ENCODE measurements around the gene GPR35. TPM values are rescaled to one million over a fixed set of nuclear protein-coding genes. Genes with fewer than 3 reads are reported as not detected.
A peak's percentile ranks its signal among the peaks of the same experiment; 100 is the strongest.

GPR35 gene
- total and polyA plus RNA-seq, 2 of the 13 experiments (the other 11 are each of a cell fraction or from before 2014, with no cell fraction given): 27.1 to 44.2 TPM

GRCh38 chr2:240604939-240605716 is 20.2 kb upstream of the GPR35 start:
- Histone ChIP-seq H3K27ac (ENCODE audit: extremely low read length, insufficient read depth, low read length) (peak overlapping the region; percentile 91), H2AFZ (ENCODE audit: low read length) (no peak overlapping the region), H3K4me1 (ENCODE audit: insufficient read depth, low read length) (peaks cover 77% of the 10 kb centered on the region), H4K20me1 (ENCODE audit: insufficient read depth, low read length) (0 out of 2 replicates have a peak, but pooled peaks cover 7% of the 10 kb centered on the region), H3K9ac (ENCODE audit: insufficient read depth, low read depth, low read length) (peak overlapping the region; percentile 78), H3K4me3 (replicated peaks in 1 of 3; ENCODE audit: insufficient read depth in 1 of 3, low read depth in 2 of 3, low read length in 3 of 3) (peak overlapping the region; percentile 66 to 74 (median 68)), H3K9me3 (ENCODE audit: low read length) (no peaks in the 10 kb centered on the region), H3K36me3 (replicated peaks in 1 of 2; ENCODE audit: control insufficient read depth in 1 of 2, insufficient read depth in 2 of 2, low read length in 2 of 2) (no peaks in the 10 kb centered on the region), H3K4me2 (ENCODE audit: low read depth, low read length) (peak overlapping the region; percentile 91), H3K79me2 (ENCODE audit: insufficient read depth, low read length) (peaks cover 47% of the 10 kb centered on the region), H3K27me3 (ENCODE audit: control insufficient read depth in 1 of 2, insufficient read depth in 2 of 2, low read length in 2 of 2) (no peaks in the 10 kb centered on the region)
- ATAC-seq: peak; percentile 62
- peak; percentile 64 for FAIRE-seq
- ChIA-PET POLR2A (interaction anchor here (0.6 to 9.7 kb wide), 16 partner anchors 8 to 131 kb away, joined by 3 to 147 read pairs (median 4); partner anchors contain the start of genes CAPN10, DUSP28, GPR35 and RNPEPL1), CTCF (ENCODE audit: low intra/inter-chr PET ratio, low total read pairs) (interaction anchor here (0.9 to 1.6 kb wide), 4 partner anchors 18 to 39 kb away, joined by 3 to 7 read pairs (median 4); partner anchors contain the start of genes CAPN10 and GPR35)
- BruUV-seq (replicated peaks): no TSS peak
- peak; percentile 71 for DNase-seq (ENCODE audit: low spot score)
- intact Hi-C loops (cut with micrococcal nuclease; ENCODE audit: unreplicated experiment) (loop anchor here (1.0 to 10.0 kb wide), 2 partner anchors 19 to 230 kb away; partner anchors contain the start of gene CAPN10), in situ Hi-C loops (cut with HindIII; ENCODE audit: extremely low pct_ligation_motif_present, low pct_unique_long_range_greater_than_20kb) (no loop called here)
- 52% methylated on average over 15 of the region's 19 CpGs for WGBS (ENCODE audit: low lambda C conversion rate)
- TF ChIP-seq, protein P1, sequence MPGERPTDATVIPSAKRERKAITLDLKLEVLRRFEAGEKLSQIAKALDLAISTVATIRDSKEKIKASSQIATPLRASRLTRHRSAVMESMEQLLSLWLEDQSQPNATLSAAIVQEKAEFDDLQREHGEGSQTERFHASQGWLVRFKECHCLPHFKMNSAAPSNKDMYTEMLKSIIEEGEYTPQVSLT (CRISPR knock-in tag; IDR thresholded peaks at IDR 0.05; ENCODE audit: borderline replicate concordance, low read depth): no peak; the same call in 1 of the 2 replicates
- TF ChIP-seq NR1H2 (CRISPR knock-in tag; IDR thresholded peaks at IDR 0.05; ENCODE audit: borderline replicate concordance, low read depth) (peak; percentile 74; the same call in 1 of the 2 replicates), MED1 (CRISPR knock-in tag; IDR thresholded peaks at IDR 0.05) (peak; percentile 73), ZNF768 (CRISPR knock-in tag; IDR thresholded peaks at IDR 0.05) (peak; percentile 47; the same call in 1 of the 2 replicates), ZNF275 (CRISPR knock-in tag; IDR thresholded peaks at IDR 0.05; ENCODE audit: borderline replicate concordance) (peak; percentile 40; the same call in 1 of the 2 replicates), SRSF1 (optimal IDR thresholded peaks at IDR 0.05; ENCODE audit: low read depth, low read length) (peak; percentile 66), JUN (CRISPR knock-in tag; IDR thresholded peaks at IDR 0.05) (0 out of 2 replicates have a peak, but pooled peaks have one; percentile 48), POGK (CRISPR knock-in tag; conservative IDR thresholded peaks at IDR 0.05) (peak; percentile 71; the same call in 1 of the 2 replicates), HOXA3 (CRISPR knock-in tag; IDR thresholded peaks at IDR 0.05) (no peak; the same call in none of the 2 replicates)
- TF ChIP-seq, protein P2, sequence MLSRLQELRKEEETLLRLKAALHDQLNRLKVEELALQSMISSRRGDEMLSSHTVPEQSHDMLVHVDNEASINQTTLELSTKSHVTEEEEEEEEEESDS (CRISPR knock-in tag; IDR thresholded peaks at IDR 0.05; ENCODE audit: borderline replicate concordance): no peak
- TF ChIP-seq, protein P3, sequence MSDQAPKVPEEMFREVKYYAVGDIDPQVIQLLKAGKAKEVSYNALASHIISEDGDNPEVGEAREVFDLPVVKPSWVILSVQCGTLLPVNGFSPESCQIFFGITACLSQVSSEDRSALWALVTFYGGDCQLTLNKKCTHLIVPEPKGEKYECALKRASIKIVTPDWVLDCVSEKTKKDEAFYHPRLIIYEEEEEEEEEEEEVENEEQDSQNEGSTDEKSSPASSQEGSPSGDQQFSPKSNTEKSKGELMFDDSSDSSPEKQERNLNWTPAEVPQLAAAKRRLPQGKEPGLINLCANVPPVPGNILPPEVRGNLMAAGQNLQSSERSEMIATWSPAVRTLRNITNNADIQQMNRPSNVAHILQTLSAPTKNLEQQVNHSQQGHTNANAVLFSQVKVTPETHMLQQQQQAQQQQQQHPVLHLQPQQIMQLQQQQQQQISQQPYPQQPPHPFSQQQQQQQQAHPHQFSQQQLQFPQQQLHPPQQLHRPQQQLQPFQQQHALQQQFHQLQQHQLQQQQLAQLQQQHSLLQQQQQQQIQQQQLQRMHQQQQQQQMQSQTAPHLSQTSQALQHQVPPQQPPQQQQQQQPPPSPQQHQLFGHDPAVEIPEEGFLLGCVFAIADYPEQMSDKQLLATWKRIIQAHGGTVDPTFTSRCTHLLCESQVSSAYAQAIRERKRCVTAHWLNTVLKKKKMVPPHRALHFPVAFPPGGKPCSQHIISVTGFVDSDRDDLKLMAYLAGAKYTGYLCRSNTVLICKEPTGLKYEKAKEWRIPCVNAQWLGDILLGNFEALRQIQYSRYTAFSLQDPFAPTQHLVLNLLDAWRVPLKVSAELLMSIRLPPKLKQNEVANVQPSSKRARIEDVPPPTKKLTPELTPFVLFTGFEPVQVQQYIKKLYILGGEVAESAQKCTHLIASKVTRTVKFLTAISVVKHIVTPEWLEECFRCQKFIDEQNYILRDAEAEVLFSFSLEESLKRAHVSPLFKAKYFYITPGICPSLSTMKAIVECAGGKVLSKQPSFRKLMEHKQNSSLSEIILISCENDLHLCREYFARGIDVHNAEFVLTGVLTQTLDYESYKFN (CRISPR knock-in tag; conservative IDR thresholded peaks at IDR 0.05): peak; percentile 77
